Measurements from ENCODE around the gene SCRT2.

The SCRT2 gene

GRCh38 chr20:677957-678356, 2.4 kb upstream of the SCRT2 start:
- CTCF ChIA-PET, result interaction anchor here (1.2 kb wide), 1 partner anchor 11 kb away, joined by 4 read pairs; no protein-coding TSS in a partner anchor
- no peak for DNase-seq (ENCODE audit: extremely low spot score)
- POLR2A ChIA-PET, result no interaction called here
- TF ChIP-seq FOXA1 (IDR thresholded peaks at IDR 0.05) (no peak), ZNF384 (IDR thresholded peaks at IDR 0.05) (no peak), TARDBP (IDR thresholded peaks at IDR 0.05) (no peak), SUZ12 (IDR thresholded peaks at IDR 0.05) (no peak), ARNT (IDR thresholded peaks at IDR 0.05) (no peak), FOXK2 (IDR thresholded peaks at IDR 0.05) (no peak), L3MBTL2 (conservative IDR thresholded peaks at IDR 0.05) (no peak), NFRKB (IDR thresholded peaks at IDR 0.05) (no peak), SP1 (IDR thresholded peaks at IDR 0.05) (no peak), FOXM1 (IDR thresholded peaks at IDR 0.05; ENCODE audit: borderline replicate concordance) (no peak), CTBP1 (IDR thresholded peaks at IDR 0.05; ENCODE audit: borderline replicate concordance) (no peak), HDGF (IDR thresholded peaks at IDR 0.05; ENCODE audit: borderline replicate concordance) (no peak), BHLHE40 (IDR thresholded peaks at IDR 0.05; ENCODE audit: borderline replicate concordance) (no peak)

- ChIA-PET CTCF (interaction anchor here (0.9 kb wide), 1 partner anchor 10 kb away, joined by 4 read pairs; no protein-coding TSS in a partner anchor), POLR2A (no interaction called here)
- TF ChIP-seq NFRKB (IDR thresholded peaks at IDR 0.05) (no peak), SUZ12 (IDR thresholded peaks at IDR 0.05) (no peak), SP1 (IDR thresholded peaks at IDR 0.05) (no peak), LEF1 (IDR thresholded peaks at IDR 0.05; ENCODE audit: borderline replicate concordance) (no peak), PKNOX1 (IDR thresholded peaks at IDR 0.05) (no peak)
- no peak for DNase-seq (ENCODE audit: extremely low spot score)
Measured at GRCh38 chr20:676967-677366, 1.4 kb upstream of the SCRT2 start.

GRCh38 chr20:676315-676937, 824 bp upstream of the SCRT2 start:
- no peak for DNase-seq (ENCODE audit: extremely low spot score)
- no peak for TF ChIP-seq PKNOX1 (IDR thresholded peaks at IDR 0.05)
- no peak for TF ChIP-seq SP1 (IDR thresholded peaks at IDR 0.05)
- no peak for TF ChIP-seq FOXA1 (IDR thresholded peaks at IDR 0.05)
- TF ChIP-seq FOXM1 (IDR thresholded peaks at IDR 0.05; ENCODE audit: borderline replicate concordance), result no peak
- TF ChIP-seq ARNT (IDR thresholded peaks at IDR 0.05), result no peak
- no peak for TF ChIP-seq L3MBTL2 (conservative IDR thresholded peaks at IDR 0.05)
- no peak for TF ChIP-seq CTBP1 (IDR thresholded peaks at IDR 0.05; ENCODE audit: borderline replicate concordance)
- TF ChIP-seq HDGF (IDR thresholded peaks at IDR 0.05; ENCODE audit: borderline replicate concordance), result no peak
- no peak for TF ChIP-seq ZNF384 (IDR thresholded peaks at IDR 0.05)
- no peak for TF ChIP-seq NFRKB (IDR thresholded peaks at IDR 0.05)
- TF ChIP-seq BHLHE40 (IDR thresholded peaks at IDR 0.05; ENCODE audit: borderline replicate concordance), result no peak
- no peak for TF ChIP-seq LEF1 (IDR thresholded peaks at IDR 0.05; ENCODE audit: borderline replicate concordance)
- TF ChIP-seq FOXK2 (IDR thresholded peaks at IDR 0.05), result no peak
- TF ChIP-seq ELF4 (IDR thresholded peaks at IDR 0.05), result no peak
- no peak for TF ChIP-seq TARDBP (IDR thresholded peaks at IDR 0.05)
- no peak for TF ChIP-seq SUZ12 (IDR thresholded peaks at IDR 0.05)
- CTCF ChIA-PET, result interaction anchor here (0.9 kb wide), 1 partner anchor 9 kb away, joined by 4 read pairs; no protein-coding TSS in a partner anchor
- POLR2A ChIA-PET, result no interaction called here

GRCh38 chr20:675033-675452, 559 bp downstream of the SCRT2 start:
- POLR2A ChIA-PET, result no interaction called here
- CTCF ChIA-PET, result interaction anchor here (1.0 kb wide), 1 partner anchor 8 kb away, joined by 5 read pairs; no protein-coding TSS in a partner anchor
- DNase-seq (ENCODE audit: extremely low spot score), result no peak
- TF ChIP-seq PKNOX1 (IDR thresholded peaks at IDR 0.05), result no peak
- TF ChIP-seq NFRKB (IDR thresholded peaks at IDR 0.05), result no peak
- no peak for TF ChIP-seq CTBP1 (IDR thresholded peaks at IDR 0.05; ENCODE audit: borderline replicate concordance)
- no peak for TF ChIP-seq L3MBTL2 (conservative IDR thresholded peaks at IDR 0.05)
- no peak for TF ChIP-seq FOXK2 (IDR thresholded peaks at IDR 0.05)
- no peak for TF ChIP-seq TARDBP (IDR thresholded peaks at IDR 0.05)
- TF ChIP-seq SUZ12 (IDR thresholded peaks at IDR 0.05), result no peak
- TF ChIP-seq BHLHE40 (IDR thresholded peaks at IDR 0.05; ENCODE audit: borderline replicate concordance), result no peak
- TF ChIP-seq FOXM1 (IDR thresholded peaks at IDR 0.05; ENCODE audit: borderline replicate concordance), result no peak
- TF ChIP-seq SP1 (IDR thresholded peaks at IDR 0.05), result no peak
- TF ChIP-seq LEF1 (IDR thresholded peaks at IDR 0.05; ENCODE audit: borderline replicate concordance), result no peak
- no peak for TF ChIP-seq ARNT (IDR thresholded peaks at IDR 0.05)
- TF ChIP-seq HDGF (IDR thresholded peaks at IDR 0.05; ENCODE audit: borderline replicate concordance), result no peak
- no peak for TF ChIP-seq ZNF384 (IDR thresholded peaks at IDR 0.05)
- TF ChIP-seq FOXA1 (IDR thresholded peaks at IDR 0.05), result no peak

GRCh38 chr20:673603-674001, 2.0 kb downstream of the SCRT2 start:
- ChIA-PET CTCF (interaction anchor here (1.0 kb wide), 1 partner anchor 55 kb away, joined by 3 read pairs; no protein-coding TSS in a partner anchor), POLR2A (no interaction called here)
- no peak for TF ChIP-seq PKNOX1 (IDR thresholded peaks at IDR 0.05)
- no peak for TF ChIP-seq SP1 (IDR thresholded peaks at IDR 0.05)
- TF ChIP-seq ZNF384 (IDR thresholded peaks at IDR 0.05), result no peak
- no peak for TF ChIP-seq HDGF (IDR thresholded peaks at IDR 0.05; ENCODE audit: borderline replicate concordance)
- TF ChIP-seq BHLHE40 (IDR thresholded peaks at IDR 0.05; ENCODE audit: borderline replicate concordance), result no peak
- no peak for DNase-seq (ENCODE audit: extremely low spot score)
